ENCODE results near the gene ZNF148.
"Not testable (repeated sequence)": the region's sequence is repeated elsewhere in the genome, so short reads cannot be mapped to it uniquely, and the experiment has no call there.

ZNF148 gene

GRCh38 chr3:125374996-125375941, at the start of gene ZNF148:
Gene ZNF148, minus strand, starts transcription at chr3:125375325. Its CDS starts 61,685 bp downstream, at chr3:125313640.
- TF ChIP-seq YY1 (IDR thresholded peaks at IDR 0.05; ENCODE audit: insufficient read depth, insufficient read length) (peak; percentile 48), SUZ12 (IDR thresholded peaks at IDR 0.05; ENCODE audit: extremely low read depth, insufficient read depth, insufficient read length) (no peak)
- H3K4me1 ChIP-seq (ENCODE audit: insufficient read depth, insufficient read length), result no peaks in the 10 kb centered on the region
- peak; percentile 85 for DNase-seq (ENCODE audit: low read depth, low spot score)
- H3K4me3 ChIP-seq (ENCODE audit: insufficient read length, low read depth), result peak within 1 kb of the TSS; percentile 73
- H3K27me3 ChIP-seq (ENCODE audit: insufficient read depth, insufficient read length), result no peaks in the 10 kb centered on the region
- peak within 1 kb of the TSS; percentile 97 for H3K9ac ChIP-seq (ENCODE audit: insufficient read length, low read depth)
- no peaks in the 10 kb centered on the region for H3K9me3 ChIP-seq (ENCODE audit: insufficient read depth, low read length)
- H3K36me3 ChIP-seq (ENCODE audit: insufficient read depth, insufficient read length, low read length), result peaks cover 13% of the 10 kb centered on the region

GRCh38 chr3:125418306-125418705, 43.2 kb upstream of the ZNF148 start:
- Histone ChIP-seq H3K9ac (ENCODE audit: insufficient read length, low read depth) (no peak overlapping the region), H3K9me3 (ENCODE audit: insufficient read depth, low read length) (peaks cover 9% of the 10 kb centered on the region; the same call in 1 of the 2 replicates), H3K27me3 (ENCODE audit: insufficient read depth, insufficient read length) (no peaks in the 10 kb centered on the region), H3K4me1 (ENCODE audit: insufficient read depth, insufficient read length) (no peaks in the 10 kb centered on the region), H3K4me3 (ENCODE audit: insufficient read length, low read depth) (no peak overlapping the region), H3K36me3 (ENCODE audit: insufficient read depth, insufficient read length, low read length) (no peaks in the 10 kb centered on the region)
- TF ChIP-seq SUZ12 (IDR thresholded peaks at IDR 0.05; ENCODE audit: extremely low read depth, insufficient read depth, insufficient read length) (no peak), YY1 (IDR thresholded peaks at IDR 0.05; ENCODE audit: insufficient read depth, insufficient read length) (no peak), ZNF274 (IDR thresholded peaks at IDR 0.05; ENCODE audit: low read depth, low read length) (no peak)
- DNase-seq (ENCODE audit: low read depth, low spot score), result no peak

GRCh38 chr3:125416235-125416634, 41.1 kb upstream of the ZNF148 start:
- no peaks in the 10 kb centered on the region for H3K9me3 ChIP-seq (ENCODE audit: insufficient read depth, low read length)
- no peaks in the 10 kb centered on the region for H3K4me1 ChIP-seq (ENCODE audit: insufficient read depth, insufficient read length)
- no peaks in the 10 kb centered on the region for H3K27me3 ChIP-seq (ENCODE audit: insufficient read depth, insufficient read length)
- H3K9ac ChIP-seq (ENCODE audit: insufficient read length, low read depth), result no peak overlapping the region
- DNase-seq (ENCODE audit: low read depth, low spot score), result no peak
- no peak overlapping the region for H3K4me3 ChIP-seq (ENCODE audit: insufficient read length, low read depth)
- H3K36me3 ChIP-seq (ENCODE audit: insufficient read depth, insufficient read length, low read length), result no peaks in the 10 kb centered on the region
- TF ChIP-seq SUZ12 (IDR thresholded peaks at IDR 0.05; ENCODE audit: extremely low read depth, insufficient read depth, insufficient read length), result no peak
- TF ChIP-seq ZNF274 (IDR thresholded peaks at IDR 0.05; ENCODE audit: low read depth, low read length), result no peak
- no peak for TF ChIP-seq YY1 (IDR thresholded peaks at IDR 0.05; ENCODE audit: insufficient read depth, insufficient read length)

- no peak for DNase-seq (ENCODE audit: low read depth, low spot score)
- no peak overlapping the region for H3K9ac ChIP-seq (ENCODE audit: insufficient read length, low read depth)
These were observed 39.5 kb upstream of the ZNF148 start for GRCh38 chr3:125414669-125415068.

GRCh38 chr3:125410922-125411321, 35.8 kb upstream of the ZNF148 start:
- no peak for TF ChIP-seq ZNF274 (IDR thresholded peaks at IDR 0.05; ENCODE audit: low read depth, low read length)
- no peak for TF ChIP-seq YY1 (IDR thresholded peaks at IDR 0.05; ENCODE audit: insufficient read depth, insufficient read length)
- TF ChIP-seq SUZ12 (IDR thresholded peaks at IDR 0.05; ENCODE audit: extremely low read depth, insufficient read depth, insufficient read length), result no peak
- no peaks in the 10 kb centered on the region for H3K4me1 ChIP-seq (ENCODE audit: insufficient read depth, insufficient read length)

More at GRCh38 chr3:125414669-125415068, 39.5 kb upstream of the ZNF148 start:
- Histone ChIP-seq H3K4me1 (ENCODE audit: insufficient read depth, insufficient read length) (no peaks in the 10 kb centered on the region), H3K36me3 (ENCODE audit: insufficient read depth, insufficient read length, low read length) (no peaks in the 10 kb centered on the region), H3K9me3 (ENCODE audit: insufficient read depth, low read length) (no peaks in the 10 kb centered on the region), H3K4me3 (ENCODE audit: insufficient read length, low read depth) (no peak overlapping the region), H3K27me3 (ENCODE audit: insufficient read depth, insufficient read length) (no peaks in the 10 kb centered on the region)
- TF ChIP-seq ZNF274 (IDR thresholded peaks at IDR 0.05; ENCODE audit: low read depth, low read length), result no peak
- no peak for TF ChIP-seq SUZ12 (IDR thresholded peaks at IDR 0.05; ENCODE audit: extremely low read depth, insufficient read depth, insufficient read length)
- TF ChIP-seq YY1 (IDR thresholded peaks at IDR 0.05; ENCODE audit: insufficient read depth, insufficient read length), result no peak

GRCh38 chr3:125406070-125406469, 30.9 kb upstream of the ZNF148 start:
- Histone ChIP-seq H3K9me3 (ENCODE audit: insufficient read depth, low read length) (no peaks in the 10 kb centered on the region), H3K27me3 (ENCODE audit: insufficient read depth, insufficient read length) (no peaks in the 10 kb centered on the region), H3K4me3 (ENCODE audit: insufficient read length, low read depth) (no peak overlapping the region)

More at GRCh38 chr3:125410922-125411321, 35.8 kb upstream of the ZNF148 start:
- H3K36me3 ChIP-seq (ENCODE audit: insufficient read depth, insufficient read length, low read length), result no peaks in the 10 kb centered on the region
- H3K4me3 ChIP-seq (ENCODE audit: insufficient read length, low read depth), result no peak overlapping the region
- no peaks in the 10 kb centered on the region for H3K9me3 ChIP-seq (ENCODE audit: insufficient read depth, low read length)
- no peak for DNase-seq (ENCODE audit: low read depth, low spot score)
- H3K9ac ChIP-seq (ENCODE audit: insufficient read length, low read depth), result no peak overlapping the region
- no peaks in the 10 kb centered on the region for H3K27me3 ChIP-seq (ENCODE audit: insufficient read depth, insufficient read length)

GRCh38 chr3:125405515-125405914, 30.4 kb upstream of the ZNF148 start:
- H3K4me3 ChIP-seq (ENCODE audit: insufficient read length, low read depth); H3K9ac ChIP-seq (ENCODE audit: insufficient read length, low read depth); DNase-seq (ENCODE audit: low read depth, low spot score); H3K9me3 ChIP-seq (ENCODE audit: insufficient read depth, low read length); H3K36me3 ChIP-seq (ENCODE audit: insufficient read depth, insufficient read length, low read length); H3K4me1 ChIP-seq (ENCODE audit: insufficient read depth, insufficient read length); H3K27me3 ChIP-seq (ENCODE audit: insufficient read depth, insufficient read length): not testable (repeated sequence)

More at GRCh38 chr3:125406070-125406469, 30.9 kb upstream of the ZNF148 start:
- no peak overlapping the region for H3K9ac ChIP-seq (ENCODE audit: insufficient read length, low read depth)
- no peaks in the 10 kb centered on the region for H3K36me3 ChIP-seq (ENCODE audit: insufficient read depth, insufficient read length, low read length)
- no peak for DNase-seq (ENCODE audit: low read depth, low spot score)
- TF ChIP-seq ZNF274 (IDR thresholded peaks at IDR 0.05; ENCODE audit: low read depth, low read length) (no peak), SUZ12 (IDR thresholded peaks at IDR 0.05; ENCODE audit: extremely low read depth, insufficient read depth, insufficient read length) (no peak), YY1 (IDR thresholded peaks at IDR 0.05; ENCODE audit: insufficient read depth, insufficient read length) (no peak)
- peaks cover 1% of the 10 kb centered on the region for H3K4me1 ChIP-seq (ENCODE audit: insufficient read depth, insufficient read length)
